Loucy (cell line): ENCODE data around the gene AFF3.

Source experiments
- H2AFZ ChIP-seq: fragments of 200-600 bp; sonication (generic); 2 replicates; pipeline ENCODE4 v1.6.0; 2016; ENCODE audit warnings: antibody characterized with exemption, mild to moderate bottlenecking, low read length, moderate library complexity
- H3F3A ChIP-seq: fragments of 200-600 bp; 2 replicates; pipeline ENCODE4 v1.6.0; 2016; ENCODE audit warnings: antibody characterized with exemption, low read depth, mild to moderate bottlenecking
- H3K27me3 ChIP-seq: fragments of 200-600 bp; sonication (generic); 2 replicates; pipeline ENCODE4 v1.6.1; 2014; ENCODE audit warnings: low read length, mild to moderate bottlenecking; ENCODE audit not compliant: insufficient read depth, poor library complexity, severe bottlenecking
- H3K36me3 ChIP-seq: fragments of 200-600 bp; sonication (generic); 2 replicates; pipeline ENCODE4 v1.6.1; 2016; ENCODE audit warnings: low read length; ENCODE audit not compliant: insufficient read depth
- H3K4me1 ChIP-seq: fragments of 200-600 bp; sonication (generic); 2 replicates; pipeline ENCODE4 v1.5.1; 2014; ENCODE audit warnings: low read length, mild to moderate bottlenecking; ENCODE audit not compliant: insufficient read depth, poor library complexity, severe bottlenecking
- H3K4me2 ChIP-seq: fragments of 200-600 bp; sonication (generic); 2 replicates; pipeline ENCODE4 v1.6.0; 2014; ENCODE audit warnings: antibody characterized with exemption, low read length, low read depth, mild to moderate bottlenecking; ENCODE audit not compliant: poor library complexity, severe bottlenecking
- H3K4me3 ChIP-seq: fragments of 200-600 bp; sonication (generic); 2 replicates; pipeline ENCODE4 v1.5.1; 2014; ENCODE audit warnings: low read length, mild to moderate bottlenecking, mixed read lengths; ENCODE audit not compliant: poor library complexity, severe bottlenecking
- H3K79me2 ChIP-seq: fragments of 200-600 bp; sonication (generic); 2 replicates; pipeline ENCODE4 v1.6.1; 2014; ENCODE audit warnings: low read length; ENCODE audit not compliant: insufficient read depth
- H3K9ac ChIP-seq: fragments of 200-600 bp; sonication (generic); 2 replicates; pipeline ENCODE4 v1.6.0; 2014; ENCODE audit warnings: mild to moderate bottlenecking, low read depth, low read length, moderate library complexity; ENCODE audit not compliant: poor library complexity, severe bottlenecking
- H3K9me2 ChIP-seq: fragments of 200-600 bp; sonication (generic); replicated peaks from 2 replicates; pipeline ENCODE4 v1.6.1; 2016; ENCODE audit warnings: low read depth, low read length, mixed read lengths
- H3K9me3 ChIP-seq: fragments of 200-600 bp; sonication (generic); 2 replicates; pipeline ENCODE4 v1.6.1; 2014; ENCODE audit warnings: mild to moderate bottlenecking, antibody characterized with exemption, low read length, low read depth; ENCODE audit not compliant: insufficient read depth
- H4K20me1 ChIP-seq: fragments of 200-600 bp; sonication (generic); 2 replicates; pipeline ENCODE4 v1.6.0; 2014; ENCODE audit warnings: antibody characterized with exemption, low read length, mild to moderate bottlenecking; ENCODE audit not compliant: insufficient read depth, poor library complexity, severe bottlenecking
- CTCF ChIP-seq: fragments of 200-600 bp; sonication (generic); conservative IDR thresholded peaks from 2 replicates; pipeline ENCODE4 v1.5.1; 2014; ENCODE audit warnings: mild to moderate bottlenecking, antibody characterized with exemption, low read length
- EZH2phosphoT487 ChIP-seq: fragments of 200-600 bp; IDR thresholded peaks from 2 replicates; pipeline ENCODE4 v1.6.1; 2018; ENCODE audit warnings: antibody characterized with exemption, mild to moderate bottlenecking, moderate library complexity, borderline replicate concordance

The AFF3 gene

GRCh38 chr2:99672766-99673350 lies 469.5 kb downstream of the AFF3 start:
- TF ChIP-seq CTCF (no peak), EZH2phosphoT487 (no peak)
- no peaks in the 10 kb centered on the region for H3K27me3 ChIP-seq
- H3K9me2 ChIP-seq: no peaks in the 10 kb centered on the region
- no peak overlapping the region for H2AFZ ChIP-seq
- no peak overlapping the region for H3K4me2 ChIP-seq
- H3K4me3 ChIP-seq: no peak overlapping the region
- H4K20me1 ChIP-seq: no peaks in the 10 kb centered on the region
- H3K4me1 ChIP-seq: no peaks in the 10 kb centered on the region
- H3K9ac ChIP-seq: no peak overlapping the region
- H3K36me3 ChIP-seq: 0 out of 2 replicates have a peak, but pooled peaks cover 3% of the 10 kb centered on the region
- H3K9me3 ChIP-seq: no peaks in the 10 kb centered on the region
- no peaks in the 10 kb centered on the region for H3K79me2 ChIP-seq
- H3F3A ChIP-seq: no peaks in the 10 kb centered on the region

- H3K36me3 ChIP-seq: 0 out of 2 replicates have a peak, but pooled peaks cover 3% of the 10 kb centered on the region
Measured at GRCh38 chr2:99670768-99671734, 471.3 kb downstream of the AFF3 start.

GRCh38 chr2:99666256-99666655 lies 476.1 kb downstream of the AFF3 start:
- Histone ChIP-seq H3K9me3 (peaks cover 3% of the 10 kb centered on the region; the same call in 1 of the 2 replicates), H4K20me1 (no peaks in the 10 kb centered on the region), H3K36me3 (0 out of 2 replicates have a peak, but pooled peaks cover 3% of the 10 kb centered on the region), H3K4me1 (no peaks in the 10 kb centered on the region), H3K9ac (no peak overlapping the region), H3K4me3 (no peak overlapping the region), H3K9me2 (no peaks in the 10 kb centered on the region), H3K27me3 (no peaks in the 10 kb centered on the region), H3K4me2 (no peak overlapping the region), H2AFZ (no peak overlapping the region), H3K79me2 (no peaks in the 10 kb centered on the region), H3F3A (no peaks in the 10 kb centered on the region)
- no peak for TF ChIP-seq EZH2phosphoT487
- TF ChIP-seq CTCF: peak; percentile 31; the same call in 1 of the 2 replicates

More at GRCh38 chr2:99670768-99671734, 471.3 kb downstream of the AFF3 start:
- Histone ChIP-seq H2AFZ (no peak overlapping the region), H3K4me1 (no peaks in the 10 kb centered on the region), H3K9me3 (peaks cover 3% of the 10 kb centered on the region; the same call in 1 of the 2 replicates), H3K79me2 (no peaks in the 10 kb centered on the region), H3F3A (no peaks in the 10 kb centered on the region), H3K9ac (no peak overlapping the region), H3K9me2 (no peaks in the 10 kb centered on the region), H3K4me2 (no peak overlapping the region), H3K27me3 (no peaks in the 10 kb centered on the region), H3K4me3 (no peak overlapping the region), H4K20me1 (no peaks in the 10 kb centered on the region)
- TF ChIP-seq EZH2phosphoT487: no peak
- TF ChIP-seq CTCF: no peak
